Measurements from ENCODE around the gene RPP25L. TPM values are rescaled to one million over a fixed set of nuclear protein-coding genes. Genes with fewer than 3 reads are reported as not detected.

The RPP25L gene
- total RNA-seq, 2 donors from 2014 or later = 5.5 to 8.7 TPM

- peak within 1 kb of the TSS in 1 of 2 donors; percentile 44 for H3K27ac ChIP-seq
- peaks cover 0 to 21% of the 10 kb centered on the region in 2 donors for H3K4me1 ChIP-seq (ENCODE audit: control insufficient read depth in 1 of 2, low read depth in 2 of 2)
- H3K9me3 ChIP-seq = no peaks in the 10 kb centered on the region
- H3K36me3 ChIP-seq = no peaks in the 10 kb centered on the region
- DNase-seq (ENCODE audit: low spot score) (no peak), ATAC-seq (ENCODE audit: insufficient number of reproducible peaks, low FRiP score, low read depth) (no peak)
- H3K4me3 ChIP-seq = peak within 1 kb of the TSS; percentile 61
- H3K27me3 ChIP-seq (replicated peaks; ENCODE audit: insufficient read depth) = peaks cover 20% of the 10 kb centered on the region
- TF ChIP-seq CTCF (IDR thresholded peaks at IDR 0.05) = no peak
Observed at GRCh38 chr9:34628656-34629490, 17.0 kb upstream of the RPP25L start, which contains the start of gene ARID3C. Gene ARID3C, minus strand, starts transcription at chr9:34629066. Its CDS starts 1,052 bp downstream, at chr9:34628014.

GRCh38 chr9:34627716-34628655 is 16.1 kb upstream of the RPP25L start:
- no peak for DNase-seq (ENCODE audit: low spot score)
- ATAC-seq (ENCODE audit: insufficient number of reproducible peaks, low FRiP score, low read depth) = no peak
- H3K27me3 ChIP-seq (replicated peaks; ENCODE audit: insufficient read depth) = peaks cover 29% of the 10 kb centered on the region

GRCh38 chr9:34625186-34625486 is 13.2 kb upstream of the RPP25L start:
- no peak for ATAC-seq (ENCODE audit: insufficient number of reproducible peaks, low FRiP score, low read depth)
- no peak for DNase-seq (ENCODE audit: low spot score)
- H3K27ac ChIP-seq = no peak overlapping the region
- no peak for TF ChIP-seq CTCF (IDR thresholded peaks at IDR 0.05)
- H3K4me3 ChIP-seq = no peak overlapping the region
- H3K9me3 ChIP-seq = no peaks in the 10 kb centered on the region
- H3K4me1 ChIP-seq (ENCODE audit: control insufficient read depth in 1 of 2, low read depth in 2 of 2) = peaks cover 3 to 34% of the 10 kb centered on the region in 2 donors
- H3K36me3 ChIP-seq = no peaks in the 10 kb centered on the region
- H3K27me3 ChIP-seq (replicated peaks; ENCODE audit: insufficient read depth) = peaks cover 30% of the 10 kb centered on the region

More at GRCh38 chr9:34627716-34628655, 16.1 kb upstream of the RPP25L start:
- no peaks in the 10 kb centered on the region for H3K36me3 ChIP-seq
- peak overlapping the region; percentile 61 for H3K4me3 ChIP-seq
- TF ChIP-seq CTCF (IDR thresholded peaks at IDR 0.05) = no peak
- H3K27ac ChIP-seq = peak overlapping the region in 1 of 2 donors; percentile 44
- peaks cover 3 to 29% of the 10 kb centered on the region in 2 donors for H3K4me1 ChIP-seq (ENCODE audit: control insufficient read depth in 1 of 2, low read depth in 2 of 2)
- H3K9me3 ChIP-seq = no peaks in the 10 kb centered on the region

GRCh38 chr9:34624475-34625185 is 12.7 kb upstream of the RPP25L start:
- Histone ChIP-seq H3K4me1 (ENCODE audit: control insufficient read depth in 1 of 2, low read depth in 2 of 2) (peaks cover 3 to 37% of the 10 kb centered on the region in 2 donors), H3K27ac (no peak overlapping the region), H3K36me3 (no peaks in the 10 kb centered on the region), H3K27me3 (replicated peaks; ENCODE audit: insufficient read depth) (peaks cover 27% of the 10 kb centered on the region), H3K4me3 (no peak overlapping the region), H3K9me3 (no peaks in the 10 kb centered on the region)
- no peak for TF ChIP-seq CTCF (IDR thresholded peaks at IDR 0.05)
- DNase-seq (ENCODE audit: low spot score) (no peak), ATAC-seq (ENCODE audit: insufficient number of reproducible peaks, low FRiP score, low read depth) (no peak)

Measured in thoracic aorta (tissue), 2 donors.